ENCODE results near the gene UHRF1.
"Not testable (repeated sequence)": the region's sequence is repeated elsewhere in the genome, so short reads cannot be mapped to it uniquely, and the experiment has no call there.

UHRF1 gene

DNA sequence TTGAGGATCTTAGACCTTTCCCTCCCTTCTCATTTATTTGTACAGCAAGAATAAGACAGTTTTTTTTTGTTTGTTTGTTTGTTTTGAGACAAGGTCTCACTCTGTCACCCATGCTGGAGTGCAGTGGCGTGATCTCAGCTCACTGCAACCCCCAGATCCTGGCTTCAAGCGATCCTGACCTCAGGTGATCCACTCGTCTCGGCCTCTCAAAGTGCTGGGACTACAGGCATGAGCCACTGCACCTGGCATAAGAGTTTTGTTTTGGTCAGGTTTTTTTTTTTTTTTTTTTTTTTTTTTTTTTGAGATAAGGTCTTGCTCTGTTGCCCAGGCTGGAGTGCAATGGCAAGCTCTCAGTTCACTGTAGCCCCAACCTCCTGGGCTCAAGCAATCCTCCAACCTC is 29.2 kb downstream of the UHRF1 start:
- DNase-seq: not testable (repeated sequence)

- DNase-seq: no peak
Observed at GRCh38 chr19:4939466-4939865, 30.2 kb downstream of the UHRF1 start.

- DNase-seq: not testable (repeated sequence)
Observed at GRCh38 chr19:4941638-4942169, 32.4 kb downstream of the UHRF1 start.

- not testable (repeated sequence) for DNase-seq
Observed at GRCh38 chr19:4950650-4951049, 41.3 kb downstream of the UHRF1 start.

DNA sequence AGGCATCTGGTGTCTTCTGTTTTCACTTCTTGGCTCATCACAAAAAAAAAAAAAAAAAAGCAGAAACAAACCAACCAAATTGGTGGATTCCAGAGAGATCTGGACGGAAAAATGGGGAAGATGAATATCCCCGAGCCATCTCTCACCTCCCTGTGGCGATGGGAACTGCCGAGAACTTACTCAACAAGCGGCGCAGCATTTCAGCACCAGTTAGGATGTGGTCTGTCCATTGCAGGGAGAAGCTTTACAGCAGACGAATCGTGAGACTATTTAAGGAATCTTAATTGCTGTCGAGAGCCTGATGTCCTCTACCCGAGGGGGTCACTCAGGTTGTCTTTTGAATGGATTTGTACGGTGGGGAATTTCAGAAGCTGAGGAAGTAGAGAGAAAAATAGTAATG is 42.4 kb downstream of the UHRF1 start:
- DNase-seq: no peak

DNA sequence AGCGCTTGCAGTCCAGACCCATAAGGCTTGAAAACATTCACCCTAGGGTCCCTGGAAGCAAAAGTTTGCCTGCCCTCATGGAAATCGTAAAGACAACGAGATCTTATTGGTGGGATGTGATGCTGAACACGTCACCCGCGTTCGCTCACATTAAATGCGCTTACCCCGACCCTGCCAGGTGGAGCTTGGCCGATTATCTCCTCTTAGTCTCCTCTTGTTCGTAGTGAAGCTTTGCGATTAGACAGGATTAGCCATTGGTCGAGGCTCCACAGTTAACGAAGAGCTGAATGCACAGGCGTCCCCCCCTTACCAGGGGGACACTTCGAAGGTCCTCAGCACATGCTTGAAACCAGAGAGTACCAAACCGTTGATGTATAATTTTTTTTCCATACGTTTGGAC is 43.6 kb downstream of the UHRF1 start:
- no peak for DNase-seq

DNA sequence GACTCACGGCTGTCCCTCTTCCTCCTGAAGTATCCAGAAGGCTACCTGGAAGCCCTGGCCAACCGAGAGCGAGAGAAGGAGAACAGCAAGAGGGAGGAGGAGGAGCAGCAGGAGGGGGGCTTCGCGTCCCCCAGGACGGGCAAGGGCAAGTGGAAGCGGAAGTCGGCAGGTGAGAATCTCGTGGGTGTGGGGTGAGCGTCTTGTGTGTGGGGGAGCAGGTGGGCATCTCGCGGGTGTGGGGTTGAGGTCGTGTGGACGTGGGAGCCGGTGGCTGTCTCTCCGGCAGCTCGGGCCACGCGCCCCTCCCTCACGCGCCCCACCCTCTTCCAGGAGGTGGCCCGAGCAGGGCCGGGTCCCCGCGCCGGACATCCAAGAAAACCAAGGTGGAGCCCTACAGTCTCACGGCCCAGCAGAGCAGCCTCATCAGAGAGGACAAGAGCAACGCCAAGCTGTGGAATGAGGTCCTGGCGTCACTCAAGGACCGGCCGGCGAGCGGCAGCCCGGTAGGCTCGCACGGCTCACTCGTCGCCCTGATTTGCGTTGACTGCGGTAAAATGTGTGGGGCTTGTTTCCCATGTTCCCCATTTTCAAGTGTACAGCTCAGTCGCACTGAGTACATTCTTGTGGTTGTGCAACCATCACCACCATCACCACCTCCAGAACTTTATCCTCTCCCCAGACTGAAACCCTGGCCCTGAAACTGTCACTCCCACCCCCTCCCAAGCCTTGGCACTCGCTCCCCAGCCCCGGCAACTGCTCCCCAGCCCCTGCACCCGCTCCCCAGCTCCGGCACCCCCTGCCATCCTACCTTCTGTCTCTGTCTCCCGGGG is 45.2 kb downstream of the UHRF1 start:
- not testable (repeated sequence) for DNase-seq

DNA sequence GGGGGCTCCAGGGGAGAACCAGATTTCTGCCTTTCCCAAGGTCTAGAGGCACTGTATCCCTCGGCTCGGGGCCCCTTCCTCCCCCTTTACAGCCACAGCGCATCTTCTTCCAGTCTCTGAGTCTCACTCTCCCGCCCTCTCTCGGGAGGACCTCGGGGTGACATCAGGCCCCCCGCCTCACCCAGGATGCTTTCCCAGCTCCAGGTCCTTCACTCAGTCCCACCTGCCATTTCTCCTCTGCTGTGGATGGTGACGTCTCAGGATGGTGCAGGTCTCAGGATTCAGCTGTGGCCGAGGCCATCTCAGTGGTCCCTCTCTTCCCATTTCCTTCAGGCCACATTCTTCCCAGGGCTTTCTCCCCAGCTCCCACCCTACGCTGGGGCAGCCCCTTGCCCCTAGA is 46.0 kb downstream of the UHRF1 start:
- no peak for DNase-seq

DNA sequence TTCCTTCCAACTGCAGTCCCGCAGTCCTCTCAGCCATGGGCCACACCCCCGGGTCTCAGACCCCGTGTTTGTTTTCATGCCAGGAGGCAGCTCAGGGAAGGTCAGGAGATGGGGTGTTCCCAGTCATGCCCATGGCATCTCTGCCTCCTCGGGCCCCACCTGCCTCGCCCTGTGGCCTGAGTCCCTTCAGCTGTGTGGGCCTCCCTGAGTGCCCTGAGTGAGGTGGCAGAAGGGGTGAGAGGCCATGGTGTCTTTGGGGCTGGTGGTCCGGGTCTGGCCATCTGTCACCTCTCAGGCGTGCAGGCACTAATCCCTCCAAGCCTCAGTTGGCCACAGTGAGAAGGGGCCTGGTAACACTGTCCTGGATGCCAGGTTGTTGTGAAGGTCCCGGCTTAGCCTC is 48.7 kb downstream of the UHRF1 start:
- DNase-seq: no peak

DNA sequence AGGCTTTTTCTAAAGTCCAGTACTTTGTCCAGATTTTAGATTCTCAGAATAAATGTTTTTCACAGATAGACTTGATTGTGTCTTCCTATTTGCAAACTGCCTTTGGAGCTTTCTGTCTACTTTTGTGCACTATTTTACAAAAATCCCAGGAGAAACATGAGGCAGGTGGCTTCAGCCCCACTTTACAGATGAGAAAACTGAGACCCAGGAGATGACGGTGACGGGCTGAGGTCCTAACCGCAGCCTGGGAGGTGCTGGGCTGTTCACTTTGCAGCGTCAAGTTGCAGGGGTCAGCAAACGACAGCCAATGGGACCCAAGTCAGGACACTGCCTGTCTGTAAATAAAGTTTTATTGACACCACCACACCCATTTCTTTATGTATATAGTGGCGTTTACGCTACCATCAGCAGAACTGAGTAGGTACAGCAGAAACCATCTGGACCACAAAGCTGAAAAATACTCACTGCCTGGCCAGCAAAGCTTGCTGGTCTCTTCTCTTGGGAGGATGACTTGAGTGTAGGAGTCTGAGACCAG is 52.9 kb downstream of the UHRF1 start:
- no peak for DNase-seq

DNA sequence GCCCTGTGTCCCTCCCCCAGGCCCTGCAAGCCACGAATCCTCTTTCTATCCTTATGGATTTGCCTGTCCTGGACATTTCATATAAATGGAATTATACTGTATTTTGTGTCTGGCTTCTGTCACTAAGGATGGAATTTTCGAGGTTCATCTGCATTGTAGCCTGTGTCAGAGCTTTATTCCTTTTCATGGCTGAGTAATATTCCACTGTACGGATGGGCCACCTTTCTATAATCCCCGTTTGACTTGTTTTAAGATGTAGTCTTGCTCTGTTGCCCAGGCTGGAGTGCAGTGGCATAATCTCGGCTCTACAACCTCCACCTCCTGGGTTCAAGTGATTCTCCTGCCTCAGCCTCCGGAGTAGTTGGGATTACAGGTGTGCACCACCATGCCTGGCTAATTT is 55.8 kb downstream of the UHRF1 start:
- DNase-seq: no peak

DNA sequence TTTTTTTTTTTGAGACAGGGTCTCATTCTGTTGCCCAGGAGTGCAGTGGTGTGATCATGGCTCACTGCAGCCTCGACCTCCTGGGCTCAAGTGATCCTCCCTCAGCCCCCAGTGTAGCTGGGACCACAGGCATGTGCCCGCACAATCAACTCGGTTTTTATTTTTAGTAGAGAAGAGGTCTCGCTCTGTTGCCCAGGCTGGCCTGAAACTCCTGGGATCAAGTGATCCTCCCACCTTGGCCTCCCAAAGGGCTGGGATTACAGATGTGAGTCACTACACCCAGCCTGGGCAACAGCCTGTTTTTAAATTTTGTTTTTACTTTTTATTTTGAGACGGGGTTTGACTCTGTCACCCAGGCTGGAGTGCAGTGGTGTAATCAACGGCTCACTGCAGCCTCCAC is 57.3 kb downstream of the UHRF1 start:
- DNase-seq: no peak

DNA sequence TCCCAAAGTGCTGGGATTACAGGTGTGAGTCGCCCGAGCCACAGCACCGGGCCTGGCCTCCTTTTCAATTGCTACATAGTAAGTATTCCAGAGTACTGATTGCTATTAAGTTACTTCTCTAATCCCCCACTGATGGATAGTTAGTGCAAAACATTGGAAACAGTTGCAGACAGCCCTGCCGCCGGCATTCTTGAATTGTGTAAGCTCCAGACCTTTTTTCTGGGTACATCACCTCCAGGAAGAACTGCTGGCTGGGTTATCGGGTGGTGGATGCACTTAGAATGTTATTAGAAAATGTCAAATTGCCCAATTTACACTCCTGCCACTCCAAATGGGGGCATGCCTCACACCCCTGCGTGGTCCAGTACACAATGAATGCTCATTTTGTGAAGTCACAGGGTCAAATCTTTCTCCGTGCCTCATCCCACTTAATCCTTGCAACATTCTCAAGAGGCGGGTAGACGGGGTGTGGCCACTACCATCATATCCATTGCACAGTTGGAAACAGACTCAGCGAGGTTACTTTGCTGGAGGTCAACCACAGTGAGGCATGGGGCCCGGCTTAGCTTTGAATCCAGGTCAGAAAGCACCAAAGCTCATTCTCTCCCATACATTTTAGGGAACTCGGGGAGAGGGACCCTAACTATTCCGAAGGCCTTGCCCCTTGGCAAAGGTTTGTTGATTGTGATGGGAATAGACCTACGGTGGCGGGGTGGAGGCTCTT is 58.6 kb downstream of the UHRF1 start:
- DNase-seq: no peak

DNA sequence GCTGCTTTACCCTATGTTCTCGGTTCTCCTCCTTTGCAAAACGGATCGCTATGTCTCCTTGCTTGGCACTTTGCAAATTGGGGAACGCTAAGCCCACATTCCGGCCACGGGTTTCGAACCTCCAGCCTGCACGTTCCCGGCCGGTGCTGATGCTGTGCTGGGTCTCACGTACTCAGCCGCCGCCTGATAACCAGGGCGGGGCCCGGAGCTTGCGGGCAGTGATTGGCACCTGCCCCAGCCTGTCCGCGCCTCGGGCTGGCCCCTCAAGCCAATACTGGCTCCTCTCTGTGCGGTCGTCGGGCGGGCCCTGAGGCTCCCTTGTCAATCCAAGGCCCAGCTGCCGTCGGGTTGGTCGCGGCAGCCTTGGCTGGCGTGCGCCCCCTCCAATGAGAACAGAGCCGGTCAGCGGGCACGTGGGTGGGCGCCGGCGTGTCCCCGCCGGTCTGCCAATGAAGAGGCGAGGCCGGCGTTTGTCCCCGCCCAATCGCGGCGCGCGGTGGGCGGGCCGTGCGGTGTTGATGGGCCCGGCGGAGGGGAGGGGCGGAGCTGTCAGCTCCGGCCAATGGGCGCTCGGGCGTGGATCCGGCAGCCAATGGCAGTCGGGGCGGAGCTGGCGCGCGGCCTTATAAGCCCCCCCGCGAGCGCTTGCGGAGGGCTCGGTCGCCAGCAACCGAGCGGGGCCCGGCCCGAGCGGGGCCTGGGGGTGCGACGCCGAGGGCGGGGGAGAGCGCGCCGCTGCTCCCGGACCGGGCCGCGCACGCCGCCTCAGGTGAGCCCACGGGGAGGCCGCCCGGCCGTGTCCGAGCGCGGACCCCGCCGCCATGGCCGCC is 59.4 kb downstream of the UHRF1 start, which contains the start of gene KDM4B:
KDM4B (plus strand) TSS at position 652 of the 830 bp plus-strand sequence. CDS start 63,778 bp downstream, outside the sequence.
- peak; percentile 70 for DNase-seq

DNA sequence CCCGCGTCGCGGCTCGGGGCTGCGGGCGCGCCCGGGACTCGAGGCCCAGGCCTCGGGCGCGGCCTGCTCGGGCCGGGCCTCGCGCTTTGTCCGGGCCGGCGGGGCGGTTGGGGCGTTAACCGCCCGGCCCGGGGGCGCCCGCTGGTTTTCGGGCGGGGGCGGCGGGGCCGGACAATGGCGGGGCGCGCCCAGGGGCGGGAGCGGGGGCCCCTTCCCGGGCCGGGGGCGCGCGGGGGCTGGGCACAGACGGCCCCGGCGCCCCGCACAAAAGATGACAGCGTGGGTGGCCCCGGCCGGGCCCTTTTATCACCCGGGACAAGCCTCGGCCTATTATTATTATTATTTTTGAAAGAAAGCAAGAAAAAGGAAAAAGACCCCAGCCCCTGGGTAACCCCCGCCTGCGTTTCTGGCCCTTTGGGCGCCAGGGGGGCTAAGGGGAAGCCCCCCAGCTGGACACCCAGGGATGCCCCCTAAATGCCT is 60.0 kb downstream of the UHRF1 start:
- DNase-seq: no peak

GRCh38 chr19:4969772-4970531 is 60.7 kb downstream of the UHRF1 start:
- DNase-seq: no peak

- no peak for DNase-seq
Observed at GRCh38 chr19:4970558-4971423, 61.5 kb downstream of the UHRF1 start.

DNA sequence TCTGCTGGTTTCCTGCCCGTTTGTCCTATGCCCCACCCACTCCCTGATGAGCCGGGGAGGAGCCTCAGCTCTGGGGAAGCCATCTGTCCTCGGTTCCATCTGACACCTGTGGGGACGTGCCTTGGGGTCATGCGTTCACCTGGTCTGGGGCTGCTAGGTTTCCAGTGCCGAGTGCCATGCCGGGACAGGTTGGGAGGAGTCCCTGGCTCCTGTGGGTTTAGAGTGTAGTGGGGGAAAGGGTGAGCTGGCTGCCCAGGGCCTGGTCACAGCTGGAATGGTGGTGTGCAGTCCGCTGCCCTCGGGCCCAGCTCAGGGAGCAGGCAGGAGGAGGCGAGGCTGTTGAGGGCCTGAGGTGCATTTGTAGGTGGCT is 62.1 kb downstream of the UHRF1 start:
- DNase-seq: no peak

DNA sequence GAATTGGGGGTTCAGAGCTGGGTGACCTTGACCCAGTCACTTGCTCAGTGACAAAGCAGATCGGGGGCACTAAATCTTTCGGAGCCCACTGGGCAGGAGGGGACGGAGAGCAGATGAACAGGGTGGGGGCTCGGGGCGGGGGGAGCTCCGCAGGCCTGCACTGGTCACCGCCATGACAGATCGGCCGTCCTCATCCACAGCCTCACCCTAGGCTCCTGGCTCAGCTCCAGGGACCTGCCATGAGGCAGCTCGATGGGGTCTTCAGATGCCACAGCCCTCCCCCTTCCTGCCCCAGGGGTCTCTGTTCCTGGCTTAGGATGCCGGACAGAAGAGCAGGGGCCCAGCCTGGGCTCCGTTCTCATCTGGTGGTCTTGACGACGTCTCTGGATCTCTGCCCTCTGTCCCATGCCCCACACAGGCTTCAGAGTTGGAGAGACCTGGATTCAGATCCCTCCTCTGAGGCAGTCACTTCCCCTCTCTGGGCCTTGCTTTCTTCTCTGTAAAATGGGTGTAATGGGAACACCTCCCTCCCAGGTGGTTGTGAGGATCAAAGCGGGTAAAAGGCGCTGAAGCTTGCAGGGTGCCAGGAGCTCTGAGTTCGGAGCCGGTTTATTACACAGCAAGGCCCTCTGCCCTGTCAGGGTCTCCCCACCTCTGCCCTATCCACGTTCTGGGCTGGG is 62.7 kb downstream of the UHRF1 start:
- DNase-seq: no peak

GRCh38 chr19:4972509-4973230 is 63.4 kb downstream of the UHRF1 start:
- no peak for DNase-seq
